GM12878 (cell line): Measurements from ENCODE around the gene STARD13. TPM values are rescaled to one million over a fixed set of nuclear protein-coding genes. Genes with fewer than 3 reads are reported as not detected.

Source experiments
- BACH1 ChIP-seq: fragments of 450-650 bp; IDR thresholded peaks from 2 replicates; pipeline ENCODE4 v1.6.1; 2017; ENCODE audit warnings: mild to moderate bottlenecking, borderline replicate concordance
- BCL11A ChIP-seq: IDR thresholded peaks from 2 replicates; pipeline ENCODE4 v1.6.1; 2011; ENCODE audit warnings: low read depth, low read length
- BHLHE40 ChIP-seq, 2 experiments: fragments of 450-650 bp in 1 of 2; IDR thresholded peaks; 2 replicates each; pipeline ENCODE4 v1.6.1; 2011 to 2017; ENCODE audit warnings: low read depth in 2 of 2, borderline replicate concordance in 1 of 2, improper control_type of control experiment in 1 of 2, low read length in 1 of 2, mild to moderate bottlenecking in 1 of 2
- DPF2 ChIP-seq: fragments of 450-650 bp; IDR thresholded peaks from 2 replicates; pipeline ENCODE4 v1.6.1; 2017; ENCODE audit warnings: mild to moderate bottlenecking
- FOXM1 ChIP-seq: IDR thresholded peaks from 2 replicates; pipeline ENCODE4 v1.6.1; 2012; ENCODE audit warnings: low read depth, mild to moderate bottlenecking, inconsistent platforms, low read length, moderate library complexity
- HDAC6 ChIP-seq: fragments of 200-600 bp; sonication (generic); IDR thresholded peaks from one replicate; pipeline ENCODE4 v1.8.0; 2017; ENCODE audit warnings: antibody characterized with exemption; ENCODE audit not compliant: unreplicated experiment
- KDM1A ChIP-seq: fragments of 200-600 bp; sonication (generic); IDR thresholded peaks from 2 replicates; pipeline ENCODE4 v1.6.1; 2016; ENCODE audit warnings: borderline replicate concordance
- MTA2 ChIP-seq: fragments of 450-650 bp; IDR thresholded peaks from 2 replicates; pipeline ENCODE4 v1.6.1; 2016; ENCODE audit warnings: low read depth, mild to moderate bottlenecking, moderate library complexity
- MTA3 ChIP-seq: IDR thresholded peaks from 2 replicates; pipeline ENCODE4 v1.6.1; 2012; ENCODE audit warnings: low read length, inconsistent platforms, borderline replicate concordance
- MYB ChIP-seq: fragments of 150-350 bp; IDR thresholded peaks from 2 replicates; pipeline ENCODE4 v1.6.1; 2014; ENCODE audit warnings: mild to moderate bottlenecking, low read depth, low read length, borderline replicate concordance
- PAX5 ChIP-seq: IDR thresholded peaks from 2 replicates; pipeline ENCODE4 v1.6.1; 2011; ENCODE audit warnings: low read depth, low read length, borderline replicate concordance
- PML ChIP-seq: IDR thresholded peaks from 2 replicates; pipeline ENCODE4 v1.6.1; 2012; ENCODE audit warnings: low read length, inconsistent platforms
- RAD21 ChIP-seq: IDR thresholded peaks from 2 replicates; pipeline ENCODE4 v1.6.1; 2011; ENCODE audit warnings: mild to moderate bottlenecking, low read depth, low read length, moderate library complexity; ENCODE audit not compliant: insufficient read depth
- RBBP5 ChIP-seq: fragments of 200-600 bp; sonication (generic); conservative IDR thresholded peaks from 2 replicates; pipeline ENCODE4 v1.6.1; 2016
- SMAD5 ChIP-seq: IDR thresholded peaks from 2 replicates; pipeline ENCODE4 v1.6.1; 2016; ENCODE audit warnings: antibody characterized with exemption, low read depth
- TARDBP ChIP-seq: IDR thresholded peaks from 2 replicates; pipeline ENCODE4 v1.6.1; 2016; ENCODE audit warnings: borderline replicate concordance
- TBL1XR1 ChIP-seq: IDR thresholded peaks from 2 replicates; pipeline ENCODE4 v1.6.1; 2012; ENCODE audit warnings: low read depth, low read length, improper control_type of control experiment
- ZNF384 ChIP-seq: IDR thresholded peaks from 2 replicates; pipeline ENCODE4 v1.6.1; 2012; ENCODE audit warnings: low read depth, mild to moderate bottlenecking, low read length, improper control_type of control experiment, borderline replicate concordance
- polyA plus RNA-seq, 11 experiments: library from polyadenylated mRNA; depleted of rRNA in 4 of 11; unstranded in 6 of 11; stranded (reverse) in 5 of 11; fragments of >200 nt; fragmentation: Nextera tagmentation in 4 of 11; fragmentation: Illumina TruSeq in 1 of 11; extraction: Ambion mirVana in 4 of 11; extraction: Trizol in 1 of 11; gene quantifications; 1 replicate in 1 of 11; 2 replicates in 10 of 11; pipeline versions ENCODE4 v1.2.1 to v1.2.3, GENCODE V29; 2011 to 2016; ENCODE audit warnings: inconsistent platforms in 2 of 11, missing spikeins in 2 of 11, low read depth in 1 of 11
- total RNA-seq, 4 experiments: library from RNA; depleted of rRNA in 3 of 4; stranded (reverse); fragments of >200 nt in 3 of 4; fragmentation: Illumina TruSeq in 1 of 4; extraction: Trizol in 1 of 4; gene quantifications; 2 replicates each; pipeline versions ENCODE4 v1.2.1 to v1.2.3, GENCODE V29; 2013 to 2021
- TF ChIP-seq, protein P1 (sequence below): fragments of 150-350 bp; IDR thresholded peaks from 2 replicates; pipeline ENCODE4 v1.6.1; 2014; ENCODE audit warnings: mild to moderate bottlenecking, low read depth, low read length
- TF ChIP-seq, protein P2 (sequence below): IDR thresholded peaks from 2 replicates; pipeline ENCODE4 v1.6.1; 2012; ENCODE audit warnings: mild to moderate bottlenecking, low read depth, low read length
- TF ChIP-seq, protein P3 (sequence below): fragments of 450-650 bp; IDR thresholded peaks from 2 replicates; pipeline ENCODE4 v1.6.1; 2017; ENCODE audit warnings: mild to moderate bottlenecking
- TF ChIP-seq, protein P4 (sequence below): IDR thresholded peaks from 2 replicates; pipeline ENCODE4 v1.6.1; 2011; ENCODE audit warnings: mild to moderate bottlenecking, low read depth, low read length, moderate library complexity; ENCODE audit not compliant: insufficient replicate concordance
- TF ChIP-seq, protein P5 (sequence below): fragments of 450-650 bp; IDR thresholded peaks from 2 replicates; pipeline ENCODE4 v1.6.1; 2017; ENCODE audit warnings: borderline replicate concordance

The STARD13 gene
- total and polyA plus RNA-seq, 10 of the 15 experiments (the other 5 are each of a cell fraction or from before 2014, with no cell fraction given): 4.0 to 41.6 (median 10.1) TPM

DNA sequence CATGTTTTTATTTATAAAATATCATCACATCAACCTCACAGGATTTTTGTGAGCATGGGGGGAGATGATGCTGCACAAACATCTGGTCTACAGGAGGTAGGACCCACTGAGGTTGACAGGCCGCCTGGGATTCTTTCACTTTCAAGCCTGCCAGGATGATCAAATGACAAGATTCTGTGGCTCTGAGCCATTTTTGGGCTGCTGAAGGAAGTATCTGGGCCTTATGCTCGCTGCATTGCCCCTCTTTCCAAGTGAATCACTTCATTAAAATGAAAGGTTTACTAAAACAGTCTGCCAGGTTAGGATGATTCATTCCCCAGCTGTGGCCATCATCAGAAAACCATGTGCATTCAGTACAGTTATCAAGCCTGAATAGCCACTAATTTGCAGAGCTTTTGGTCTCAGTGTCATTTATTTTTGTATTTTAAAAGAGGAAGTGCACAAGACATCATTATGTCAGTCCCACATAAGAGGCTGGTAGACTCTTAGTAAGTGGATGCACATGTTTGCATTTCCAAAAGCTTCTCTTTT lies 34.4 kb downstream of the STARD13 start (continued):
- TF ChIP-seq FOXM1 (no peak), MTA3 (no peak), TARDBP (no peak), RAD21 (no peak), SMAD5 (no peak), MTA2 (peak; percentile 88), DPF2 (0 out of 2 replicates have a peak, but pooled peaks have one; percentile 50), BHLHE40 (IDR thresholded peaks at IDR 0.05; ENCODE audit: borderline replicate concordance in 1 of 2, low read depth in 2 of 2, low read length in 1 of 2) (peak in 1 of 2 experiments; percentile 33; a peak in 1 of 4 replicates), KDM1A (no peak), PAX5 (no peak), TBL1XR1 (no peak), RBBP5 (no peak), ZNF384 (no peak), MYB (no peak), BACH1 (no peak), HDAC6 (no peak), BCL11A (0 out of 2 replicates have a peak, but pooled peaks have one; percentile 12), PML (no peak)
- TF ChIP-seq, protein P1, sequence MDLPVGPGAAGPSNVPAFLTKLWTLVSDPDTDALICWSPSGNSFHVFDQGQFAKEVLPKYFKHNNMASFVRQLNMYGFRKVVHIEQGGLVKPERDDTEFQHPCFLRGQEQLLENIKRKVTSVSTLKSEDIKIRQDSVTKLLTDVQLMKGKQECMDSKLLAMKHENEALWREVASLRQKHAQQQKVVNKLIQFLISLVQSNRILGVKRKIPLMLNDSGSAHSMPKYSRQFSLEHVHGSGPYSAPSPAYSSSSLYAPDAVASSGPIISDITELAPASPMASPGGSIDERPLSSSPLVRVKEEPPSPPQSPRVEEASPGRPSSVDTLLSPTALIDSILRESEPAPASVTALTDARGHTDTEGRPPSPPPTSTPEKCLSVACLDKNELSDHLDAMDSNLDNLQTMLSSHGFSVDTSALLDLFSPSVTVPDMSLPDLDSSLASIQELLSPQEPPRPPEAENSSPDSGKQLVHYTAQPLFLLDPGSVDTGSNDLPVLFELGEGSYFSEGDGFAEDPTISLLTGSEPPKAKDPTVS: no peak
- TF ChIP-seq, protein P2, sequence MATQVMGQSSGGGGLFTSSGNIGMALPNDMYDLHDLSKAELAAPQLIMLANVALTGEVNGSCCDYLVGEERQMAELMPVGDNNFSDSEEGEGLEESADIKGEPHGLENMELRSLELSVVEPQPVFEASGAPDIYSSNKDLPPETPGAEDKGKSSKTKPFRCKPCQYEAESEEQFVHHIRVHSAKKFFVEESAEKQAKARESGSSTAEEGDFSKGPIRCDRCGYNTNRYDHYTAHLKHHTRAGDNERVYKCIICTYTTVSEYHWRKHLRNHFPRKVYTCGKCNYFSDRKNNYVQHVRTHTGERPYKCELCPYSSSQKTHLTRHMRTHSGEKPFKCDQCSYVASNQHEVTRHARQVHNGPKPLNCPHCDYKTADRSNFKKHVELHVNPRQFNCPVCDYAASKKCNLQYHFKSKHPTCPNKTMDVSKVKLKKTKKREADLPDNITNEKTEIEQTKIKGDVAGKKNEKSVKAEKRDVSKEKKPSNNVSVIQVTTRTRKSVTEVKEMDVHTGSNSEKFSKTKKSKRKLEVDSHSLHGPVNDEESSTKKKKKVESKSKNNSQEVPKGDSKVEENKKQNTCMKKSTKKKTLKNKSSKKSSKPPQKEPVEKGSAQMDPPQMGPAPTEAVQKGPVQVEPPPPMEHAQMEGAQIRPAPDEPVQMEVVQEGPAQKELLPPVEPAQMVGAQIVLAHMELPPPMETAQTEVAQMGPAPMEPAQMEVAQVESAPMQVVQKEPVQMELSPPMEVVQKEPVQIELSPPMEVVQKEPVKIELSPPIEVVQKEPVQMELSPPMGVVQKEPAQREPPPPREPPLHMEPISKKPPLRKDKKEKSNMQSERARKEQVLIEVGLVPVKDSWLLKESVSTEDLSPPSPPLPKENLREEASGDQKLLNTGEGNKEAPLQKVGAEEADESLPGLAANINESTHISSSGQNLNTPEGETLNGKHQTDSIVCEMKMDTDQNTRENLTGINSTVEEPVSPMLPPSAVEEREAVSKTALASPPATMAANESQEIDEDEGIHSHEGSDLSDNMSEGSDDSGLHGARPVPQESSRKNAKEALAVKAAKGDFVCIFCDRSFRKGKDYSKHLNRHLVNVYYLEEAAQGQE: no peak
- TF ChIP-seq, protein P3, sequence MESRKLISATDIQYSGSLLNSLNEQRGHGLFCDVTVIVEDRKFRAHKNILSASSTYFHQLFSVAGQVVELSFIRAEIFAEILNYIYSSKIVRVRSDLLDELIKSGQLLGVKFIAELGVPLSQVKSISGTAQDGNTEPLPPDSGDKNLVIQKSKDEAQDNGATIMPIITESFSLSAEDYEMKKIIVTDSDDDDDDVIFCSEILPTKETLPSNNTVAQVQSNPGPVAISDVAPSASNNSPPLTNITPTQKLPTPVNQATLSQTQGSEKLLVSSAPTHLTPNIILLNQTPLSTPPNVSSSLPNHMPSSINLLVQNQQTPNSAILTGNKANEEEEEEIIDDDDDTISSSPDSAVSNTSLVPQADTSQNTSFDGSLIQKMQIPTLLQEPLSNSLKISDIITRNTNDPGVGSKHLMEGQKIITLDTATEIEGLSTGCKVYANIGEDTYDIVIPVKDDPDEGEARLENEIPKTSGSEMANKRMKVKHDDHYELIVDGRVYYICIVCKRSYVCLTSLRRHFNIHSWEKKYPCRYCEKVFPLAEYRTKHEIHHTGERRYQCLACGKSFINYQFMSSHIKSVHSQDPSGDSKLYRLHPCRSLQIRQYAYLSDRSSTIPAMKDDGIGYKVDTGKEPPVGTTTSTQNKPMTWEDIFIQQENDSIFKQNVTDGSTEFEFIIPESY: no peak
- TF ChIP-seq, protein P4, sequence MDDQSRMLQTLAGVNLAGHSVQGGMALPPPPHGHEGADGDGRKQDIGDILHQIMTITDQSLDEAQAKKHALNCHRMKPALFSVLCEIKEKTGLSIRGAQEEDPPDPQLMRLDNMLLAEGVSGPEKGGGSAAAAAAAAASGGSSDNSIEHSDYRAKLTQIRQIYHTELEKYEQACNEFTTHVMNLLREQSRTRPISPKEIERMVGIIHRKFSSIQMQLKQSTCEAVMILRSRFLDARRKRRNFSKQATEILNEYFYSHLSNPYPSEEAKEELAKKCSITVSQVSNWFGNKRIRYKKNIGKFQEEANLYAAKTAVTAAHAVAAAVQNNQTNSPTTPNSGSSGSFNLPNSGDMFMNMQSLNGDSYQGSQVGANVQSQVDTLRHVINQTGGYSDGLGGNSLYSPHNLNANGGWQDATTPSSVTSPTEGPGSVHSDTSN: no peak
- TF ChIP-seq, protein P5, sequence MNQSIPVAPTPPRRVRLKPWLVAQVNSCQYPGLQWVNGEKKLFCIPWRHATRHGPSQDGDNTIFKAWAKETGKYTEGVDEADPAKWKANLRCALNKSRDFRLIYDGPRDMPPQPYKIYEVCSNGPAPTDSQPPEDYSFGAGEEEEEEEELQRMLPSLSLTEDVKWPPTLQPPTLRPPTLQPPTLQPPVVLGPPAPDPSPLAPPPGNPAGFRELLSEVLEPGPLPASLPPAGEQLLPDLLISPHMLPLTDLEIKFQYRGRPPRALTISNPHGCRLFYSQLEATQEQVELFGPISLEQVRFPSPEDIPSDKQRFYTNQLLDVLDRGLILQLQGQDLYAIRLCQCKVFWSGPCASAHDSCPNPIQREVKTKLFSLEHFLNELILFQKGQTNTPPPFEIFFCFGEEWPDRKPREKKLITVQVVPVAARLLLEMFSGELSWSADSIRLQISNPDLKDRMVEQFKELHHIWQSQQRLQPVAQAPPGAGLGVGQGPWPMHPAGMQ: no peak
